GM18909 (cell line): ENCODE results near the gene IGFBPL1.

Experiments used
- ATAC-seq: cut with Tn5 transposase; IDR thresholded peaks from one replicate; pipeline ENCODE4 v1.9.1; 2021; ENCODE audit warnings: mild to moderate bottlenecking; ENCODE audit not compliant: unreplicated experiment, poor library complexity

The IGFBPL1 gene

DNA sequence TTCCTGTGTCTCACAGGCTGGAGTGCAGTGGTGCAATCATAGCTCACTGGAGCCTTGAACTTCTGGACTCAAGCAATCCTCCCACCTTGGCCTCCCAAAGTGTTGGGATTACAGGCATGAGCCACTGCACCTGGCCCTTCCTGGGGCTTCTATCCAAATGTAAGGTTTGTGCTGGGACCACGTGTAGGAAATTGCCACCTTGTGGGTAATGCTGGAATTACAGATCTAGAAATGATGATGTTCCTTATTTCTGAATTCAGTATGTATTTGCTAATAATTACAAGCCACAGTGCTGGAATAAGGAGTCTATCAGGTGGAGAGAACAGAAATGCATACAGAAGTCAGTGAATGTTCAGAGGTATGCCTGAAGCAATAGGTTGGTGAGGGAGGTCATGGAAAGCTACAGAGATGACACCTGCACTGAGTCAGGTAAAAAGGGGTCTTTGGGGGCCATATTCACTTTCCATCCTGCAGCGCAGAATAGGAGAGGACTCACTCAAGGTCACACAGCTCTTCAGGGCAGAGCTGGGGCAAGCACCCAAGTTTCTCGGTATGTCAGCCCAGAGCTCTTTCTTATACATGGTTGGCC is 8.8 kb upstream of the IGFBPL1 start:
- no peak for ATAC-seq

DNA sequence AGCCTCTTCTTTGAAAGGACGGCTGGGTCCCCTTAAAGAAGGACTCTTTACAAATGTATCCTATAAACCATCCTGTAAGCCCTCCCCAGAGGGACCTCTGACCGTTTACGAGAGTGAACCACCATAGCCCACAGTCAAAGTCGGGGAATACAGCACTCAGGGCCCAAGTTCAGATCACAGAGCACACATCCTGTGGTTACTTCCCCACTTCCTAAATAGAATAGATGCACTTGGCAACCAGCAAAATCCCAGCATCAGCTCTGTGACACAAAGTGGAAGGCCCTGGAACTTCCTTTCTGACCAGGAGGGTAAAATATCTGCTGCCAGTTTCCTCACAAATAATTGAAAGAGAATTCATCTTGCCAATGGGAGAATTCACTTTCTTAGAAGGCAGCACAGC is 6.9 kb upstream of the IGFBPL1 start:
- ATAC-seq = no peak

DNA sequence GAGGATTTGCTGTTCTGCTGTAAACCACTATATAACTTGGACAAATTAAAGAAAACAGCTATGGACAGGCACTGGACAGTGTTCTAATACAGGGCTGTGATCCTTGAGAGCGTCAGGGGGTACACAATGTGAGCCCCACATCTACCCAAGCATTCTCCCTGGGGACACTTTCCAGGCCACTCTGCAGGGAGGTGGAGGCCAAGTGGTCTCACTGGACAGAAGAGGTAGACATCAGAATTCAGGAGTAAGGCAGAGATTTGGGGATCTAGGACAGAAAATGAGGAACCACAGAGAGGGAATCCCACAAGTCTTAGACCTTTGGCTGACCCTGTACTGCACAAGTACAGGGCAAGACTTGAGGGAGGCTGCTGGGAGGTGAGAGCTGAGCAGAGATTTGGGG is 3.8 kb upstream of the IGFBPL1 start:
- no peak for ATAC-seq

DNA sequence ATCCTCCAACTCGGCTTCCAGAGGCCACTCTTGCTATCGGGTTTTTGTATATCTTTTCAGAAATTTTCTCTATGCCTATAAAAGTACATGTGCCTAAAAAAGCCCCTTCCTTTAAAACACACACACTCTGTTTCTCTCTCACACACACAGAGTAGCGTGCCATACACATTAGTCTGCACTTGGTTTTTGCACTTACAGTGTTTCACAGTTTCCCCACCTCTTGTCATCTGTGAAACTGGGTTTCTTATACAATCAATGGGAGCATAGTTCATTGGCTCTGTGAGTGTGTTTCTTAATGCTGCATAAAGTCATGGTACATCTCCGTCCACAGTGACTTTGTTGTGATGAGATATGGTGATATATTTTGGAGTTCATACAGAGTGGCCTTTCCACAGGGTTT is 664 bp upstream of the IGFBPL1 start:
- no peak for ATAC-seq

DNA sequence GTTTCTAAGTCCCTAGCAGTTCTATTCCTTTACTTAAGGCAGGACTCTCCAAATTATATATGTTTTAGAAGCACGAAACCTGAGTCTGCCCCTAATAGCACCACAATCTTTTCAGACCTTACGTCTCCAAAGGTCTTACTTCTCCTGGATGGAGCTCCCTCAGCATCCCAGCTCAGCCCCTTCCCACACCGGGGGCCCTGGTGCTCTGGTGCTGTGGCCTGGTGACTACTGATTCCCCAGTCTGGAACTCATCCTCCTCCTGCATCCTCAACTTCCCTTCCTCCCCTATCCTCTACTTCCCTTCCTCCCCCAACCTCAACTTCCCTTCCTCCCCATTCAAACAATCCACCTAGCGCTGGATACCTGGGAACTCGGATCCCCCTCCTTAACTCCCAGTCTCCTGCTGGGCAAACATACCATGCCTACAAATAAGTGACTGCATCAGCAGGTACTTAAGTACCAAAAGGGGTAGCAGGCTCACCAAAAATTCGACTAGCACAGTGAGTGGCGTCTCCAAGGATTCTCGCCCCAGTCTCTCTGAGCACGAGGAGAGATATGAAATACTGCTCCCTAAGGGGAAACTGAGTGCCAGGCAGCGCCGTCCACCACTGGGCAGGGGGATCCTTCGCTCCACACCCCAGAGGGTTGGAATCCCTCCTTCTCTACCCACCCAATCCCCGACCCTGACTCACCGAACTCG is 831 bp downstream of the IGFBPL1 start:
- no peak for ATAC-seq

DNA sequence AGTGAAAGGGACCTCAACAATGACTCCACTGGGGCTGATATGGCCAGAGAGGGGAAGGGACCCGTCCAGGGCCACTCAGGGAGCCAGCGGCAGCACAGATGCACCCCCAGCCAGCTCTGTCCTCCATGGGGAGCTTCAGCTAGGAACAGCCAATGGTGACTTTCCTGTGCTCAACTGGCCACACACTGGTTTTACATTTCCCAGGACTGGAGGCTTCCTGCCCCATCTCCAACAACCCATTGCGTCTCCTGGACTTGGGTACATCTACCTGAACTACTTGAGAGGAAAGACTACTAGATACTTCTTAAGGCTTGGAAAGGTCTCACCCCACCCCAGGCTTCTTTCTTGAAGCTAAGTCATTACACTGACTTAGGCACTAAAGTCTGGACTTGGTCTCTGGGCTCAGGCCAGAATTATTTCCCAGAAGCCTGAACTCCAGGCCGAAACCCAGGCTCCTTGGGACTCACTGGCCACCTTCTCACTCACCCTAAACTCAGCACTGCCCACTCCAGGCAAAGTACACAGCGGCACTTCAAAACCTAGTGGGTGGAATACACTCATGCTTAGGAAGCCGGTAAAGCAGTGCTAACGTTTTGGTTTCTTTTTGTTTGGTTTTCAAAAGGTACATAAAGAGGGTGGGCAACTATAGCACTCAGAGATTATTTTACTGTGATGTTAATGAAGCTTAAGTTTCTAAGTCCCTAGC is 1.5 kb downstream of the IGFBPL1 start:
- no peak for ATAC-seq

DNA sequence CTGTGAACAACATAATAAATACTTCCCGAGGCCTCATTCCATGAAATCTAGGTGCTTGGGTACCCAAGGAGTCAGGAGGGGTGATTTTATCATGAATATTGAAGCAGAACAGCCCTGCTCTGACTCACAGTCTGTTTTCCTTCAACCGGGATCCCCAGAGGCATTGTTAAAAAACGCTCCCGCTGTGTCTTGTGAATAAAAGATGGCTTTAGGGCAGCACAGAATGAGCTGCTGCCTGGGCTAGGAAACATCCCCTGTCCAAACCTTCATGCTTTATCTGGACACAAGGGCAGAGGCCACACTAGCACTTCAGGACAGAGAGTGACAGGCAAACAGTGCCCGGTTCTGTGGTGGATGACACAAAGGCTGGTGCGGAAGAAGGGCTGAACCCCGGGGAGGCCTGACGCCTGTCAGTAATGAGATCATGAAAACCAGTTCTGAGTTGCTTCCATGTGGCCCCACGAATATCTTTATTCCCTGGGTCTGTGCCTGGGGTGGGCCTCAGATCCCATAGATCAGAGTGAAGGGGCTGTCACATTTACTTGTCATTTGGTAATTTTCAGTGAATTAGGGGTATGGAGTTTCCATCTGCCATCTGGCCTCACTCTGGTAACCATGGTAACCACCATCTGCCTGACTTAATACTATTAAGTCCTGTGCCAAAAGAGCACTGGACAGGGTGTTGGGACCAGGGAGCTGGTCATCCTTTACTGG is 2.6 kb downstream of the IGFBPL1 start:
- no peak for ATAC-seq

DNA sequence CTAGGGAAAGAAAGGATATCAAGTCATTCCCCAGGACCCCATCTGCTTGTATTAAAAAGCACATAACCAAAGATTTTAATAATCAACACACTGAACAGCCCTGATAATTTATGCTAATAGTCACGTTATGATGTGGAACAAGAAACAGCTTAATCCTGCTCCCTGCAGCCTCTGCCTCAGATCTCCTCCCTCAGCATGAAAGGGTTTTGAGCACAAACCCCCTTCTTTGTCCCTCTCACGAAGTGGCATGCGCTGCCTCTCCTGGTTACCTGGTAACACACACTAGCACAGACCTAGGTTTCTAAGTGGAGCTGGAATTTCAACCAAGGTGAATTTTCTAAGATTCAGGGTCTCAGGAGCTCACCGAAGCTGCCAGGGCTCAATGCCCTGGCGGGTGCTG is 5.1 kb downstream of the IGFBPL1 start:
- ATAC-seq = no peak

DNA sequence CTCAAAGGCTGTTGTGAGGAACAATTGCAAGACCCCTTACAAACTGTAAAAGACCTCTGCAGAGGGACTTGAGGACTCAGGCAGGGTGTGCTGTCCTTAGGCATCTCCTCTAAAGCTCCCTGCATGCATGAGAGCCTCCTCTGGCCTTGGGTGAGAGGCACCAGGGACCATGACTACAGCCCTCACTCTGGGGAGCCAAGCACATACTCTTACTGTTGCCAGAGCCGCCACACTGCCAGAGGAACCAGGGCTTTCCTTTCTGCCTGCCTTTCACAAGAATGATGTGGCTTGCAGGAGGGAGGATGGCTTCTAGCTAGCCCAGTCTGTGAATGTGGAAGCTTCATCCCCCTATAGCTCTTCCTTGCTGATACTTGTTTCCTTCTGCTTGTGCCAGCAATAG is 5.9 kb downstream of the IGFBPL1 start:
- ATAC-seq = no peak

DNA sequence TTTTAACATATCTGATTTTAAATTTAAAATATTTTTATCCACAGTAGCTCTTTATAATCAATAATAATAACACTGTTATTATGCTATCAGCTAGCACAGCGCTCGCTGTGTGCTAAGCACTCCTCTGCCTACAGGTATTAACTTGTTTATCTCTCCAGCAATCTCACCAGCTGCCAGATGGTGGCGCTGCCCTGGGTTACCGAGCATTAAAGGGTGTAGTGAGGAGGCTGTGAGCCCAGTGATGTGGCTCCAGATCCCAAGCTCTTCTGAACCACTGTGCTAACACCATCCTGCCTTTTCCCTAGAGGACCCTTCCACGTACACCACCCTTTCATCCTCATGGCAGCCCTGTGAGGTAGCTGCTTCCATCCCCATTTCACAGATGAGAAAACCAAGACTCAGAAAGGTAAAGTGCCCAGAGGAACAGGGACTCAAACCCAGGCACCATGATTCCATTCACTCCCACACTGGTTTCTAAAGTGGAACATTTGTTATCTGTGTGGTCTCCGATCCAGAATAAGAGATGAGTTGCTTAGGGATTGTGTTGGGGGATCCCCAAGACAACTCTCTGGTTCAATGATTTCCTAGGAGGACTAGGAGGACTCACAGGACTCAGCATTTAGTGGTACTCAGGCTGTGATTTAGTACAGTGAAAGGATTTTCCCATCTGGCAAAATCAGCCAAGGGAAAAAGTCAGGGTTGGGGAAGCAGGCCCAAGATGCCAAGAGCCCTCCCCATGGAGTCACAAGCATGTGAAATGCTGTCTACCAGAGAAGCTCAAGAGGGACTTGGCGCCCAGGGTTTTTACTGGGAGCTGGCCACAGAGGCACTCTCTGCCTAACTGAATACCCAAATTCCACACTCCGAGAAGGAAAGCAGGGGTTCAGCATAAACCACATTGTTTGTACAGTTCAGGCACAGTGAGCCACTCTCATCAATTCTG is 7.0 kb downstream of the IGFBPL1 start:
- peak; percentile 63 for ATAC-seq

DNA sequence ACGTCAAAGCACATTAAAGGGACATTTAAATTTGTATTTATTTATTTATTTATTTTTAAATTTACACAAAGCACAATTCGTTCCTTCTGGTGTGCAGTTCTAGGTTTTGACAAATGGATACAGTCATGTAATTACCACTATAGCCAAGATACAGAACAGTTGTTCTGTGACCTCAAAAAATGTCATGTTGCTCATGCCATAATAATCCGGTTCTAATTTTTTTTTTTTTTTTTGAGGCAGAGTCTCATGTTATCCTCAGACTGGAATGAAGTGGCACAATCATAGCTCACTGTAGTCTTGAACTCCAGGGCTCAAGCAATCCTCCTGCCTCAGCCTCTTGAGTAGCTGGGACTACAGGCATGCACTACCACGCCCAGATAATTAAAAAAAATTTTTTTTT is 7.8 kb downstream of the IGFBPL1 start:
- no peak for ATAC-seq

DNA sequence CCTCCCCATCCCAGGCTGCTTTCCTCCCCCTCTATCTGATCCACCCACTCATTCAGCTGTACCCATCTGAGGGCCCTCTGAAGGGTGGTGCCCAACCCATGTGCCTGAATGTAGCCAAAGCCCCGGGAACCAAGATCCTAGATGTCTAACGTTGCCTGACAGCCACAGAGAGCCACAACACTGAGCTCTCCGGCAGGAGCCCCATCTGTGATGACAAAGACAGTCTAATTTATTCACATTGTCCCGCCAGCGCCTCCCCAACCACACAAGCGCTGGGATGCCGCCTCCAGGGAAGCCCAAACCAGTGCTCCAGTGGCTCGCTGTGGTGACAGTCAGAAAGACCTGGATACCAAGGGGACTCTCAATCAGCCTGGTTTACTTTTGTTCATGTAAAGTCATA is 8.4 kb downstream of the IGFBPL1 start:
- no peak for ATAC-seq

DNA sequence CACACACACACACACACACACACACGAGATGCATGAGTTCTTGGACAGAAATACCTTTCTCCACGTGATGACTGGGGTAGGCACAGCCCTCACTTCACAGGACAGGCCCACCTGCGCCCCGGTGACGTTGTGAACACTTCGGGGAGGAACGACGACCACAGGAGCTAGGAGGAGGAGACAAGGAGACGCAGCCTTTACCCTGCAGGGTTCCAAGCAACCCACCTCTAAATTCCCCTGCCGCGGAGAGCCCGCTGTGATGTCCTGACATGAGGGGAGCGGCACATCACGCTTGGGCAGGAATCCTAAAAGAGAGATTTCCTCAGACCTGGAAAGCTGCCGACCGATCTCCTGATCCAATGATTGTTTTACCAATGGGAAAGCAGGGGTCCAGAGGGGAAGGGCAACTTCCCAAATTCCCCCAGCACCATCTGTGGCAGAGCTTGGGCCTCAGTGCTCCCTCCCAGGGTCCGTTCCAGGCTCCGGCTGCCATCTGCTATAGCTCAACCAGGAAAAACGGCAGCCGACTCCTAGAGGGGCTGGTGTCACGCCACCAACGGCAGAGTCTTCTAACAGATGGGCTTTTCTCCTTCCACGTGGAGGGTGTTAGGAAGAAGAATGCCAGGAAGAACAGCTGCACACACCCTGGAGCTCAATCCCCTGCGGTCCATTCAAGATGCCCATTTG is 10.1 kb downstream of the IGFBPL1 start:
- ATAC-seq = no peak

DNA sequence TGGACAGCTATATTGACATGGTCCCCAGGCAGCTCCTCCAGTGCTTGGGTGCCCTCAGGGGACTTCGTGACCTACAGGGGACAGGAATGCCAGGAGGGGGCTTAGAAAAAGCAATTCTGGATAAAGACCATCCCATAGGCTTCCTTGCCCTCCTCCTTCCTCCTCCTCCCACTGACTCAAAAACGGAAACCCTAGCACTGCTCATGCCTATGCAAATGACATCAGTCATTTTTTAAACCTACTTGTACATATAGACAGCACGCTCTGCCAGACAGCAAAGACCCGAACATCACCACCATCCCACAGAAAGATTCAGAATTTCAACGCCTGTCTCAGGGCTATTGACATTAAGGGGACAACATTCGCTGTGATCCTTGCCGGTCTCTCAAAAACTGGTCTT is 11.0 kb downstream of the IGFBPL1 start:
- ATAC-seq = no peak

DNA sequence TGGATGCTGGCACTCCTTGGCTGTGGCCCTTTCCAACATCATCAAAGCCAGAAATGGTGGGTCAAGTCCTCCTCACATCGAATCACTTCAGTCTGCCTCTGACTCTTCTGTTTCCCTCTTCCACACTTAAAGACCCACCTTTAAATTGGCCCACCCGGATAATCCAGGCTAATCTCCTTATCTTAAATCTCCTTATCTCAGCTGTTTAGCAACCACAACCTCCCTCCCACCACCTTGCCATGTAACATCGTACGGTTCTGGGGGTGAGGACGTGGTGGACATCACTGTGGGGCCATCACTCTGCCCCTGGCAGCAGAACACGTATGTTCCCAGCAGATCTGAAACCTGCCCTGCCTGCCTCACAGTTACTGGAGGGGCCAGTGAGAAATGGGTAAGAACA is 11.5 kb downstream of the IGFBPL1 start:
- ATAC-seq = no peak

DNA sequence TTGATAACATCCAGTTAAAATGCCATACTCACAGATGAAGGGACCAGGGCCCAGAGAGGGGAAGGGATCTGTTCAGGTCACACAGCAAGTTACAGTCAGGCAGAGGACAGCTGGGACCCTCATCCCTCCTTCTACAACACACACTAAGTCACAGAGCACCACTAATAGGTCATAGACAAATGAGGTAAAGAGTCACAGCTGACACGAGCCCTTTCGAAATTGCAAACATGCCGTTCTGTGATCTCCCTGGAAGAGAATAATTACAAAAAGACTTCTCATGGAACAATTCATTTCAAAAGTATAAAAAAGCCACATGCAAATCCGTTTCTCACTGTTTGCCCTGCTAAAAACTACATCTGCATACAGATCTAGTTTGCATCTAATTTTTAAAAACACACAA is 15.5 kb downstream of the IGFBPL1 start:
- ATAC-seq = no peak

DNA sequence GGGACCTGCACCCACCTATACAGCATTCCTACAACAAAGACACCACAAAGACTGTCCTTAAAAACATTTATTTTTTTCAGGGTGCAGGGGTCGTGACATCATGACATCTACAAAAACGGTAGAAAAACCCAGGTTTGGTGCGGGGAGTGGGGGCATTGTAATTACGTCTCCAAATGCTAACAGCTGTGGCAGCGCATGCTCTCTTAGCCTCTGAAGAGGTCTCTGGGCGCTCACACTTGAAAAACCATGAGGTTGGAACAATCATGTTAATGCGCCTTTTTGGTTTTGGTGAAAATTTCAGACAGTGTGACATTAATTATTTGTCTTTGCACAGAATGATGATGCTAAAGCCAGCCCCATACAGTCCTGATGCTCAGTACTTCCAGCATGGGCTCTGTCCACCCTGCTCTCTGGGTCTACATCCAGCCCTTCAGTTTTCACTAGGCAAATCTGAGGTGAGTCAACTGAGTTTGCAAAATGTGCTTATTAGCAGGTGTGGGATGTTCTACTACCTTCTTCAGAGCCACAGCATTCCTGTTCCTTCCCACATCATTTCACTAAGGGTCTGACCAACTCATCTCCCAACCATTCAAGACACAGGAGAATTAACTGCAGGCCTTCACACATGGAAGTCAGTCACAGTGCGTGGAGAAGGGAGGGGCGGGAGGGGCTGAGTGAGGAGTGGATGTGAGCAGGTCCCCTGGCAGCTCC is 17.6 kb downstream of the IGFBPL1 start:
- no peak for ATAC-seq

DNA sequence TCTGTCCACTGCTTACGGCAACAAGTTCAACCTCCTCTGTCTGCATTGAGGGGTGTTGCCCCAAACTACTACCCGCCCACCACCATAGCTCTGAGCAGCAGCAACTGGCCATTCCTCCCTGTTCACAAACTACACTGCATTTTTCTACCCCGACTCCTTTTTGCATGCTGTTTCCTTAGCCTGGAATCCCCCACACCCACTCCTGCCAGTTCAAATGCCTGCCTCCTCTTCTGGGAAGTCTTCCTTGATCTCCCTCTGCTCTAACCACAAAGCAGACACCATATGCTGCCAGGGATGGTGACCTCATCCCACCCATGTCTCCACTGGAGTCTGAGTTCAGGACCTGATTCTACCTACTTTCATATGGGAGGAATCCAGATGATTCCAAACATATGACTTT is 18.5 kb downstream of the IGFBPL1 start:
- ATAC-seq = no peak

DNA sequence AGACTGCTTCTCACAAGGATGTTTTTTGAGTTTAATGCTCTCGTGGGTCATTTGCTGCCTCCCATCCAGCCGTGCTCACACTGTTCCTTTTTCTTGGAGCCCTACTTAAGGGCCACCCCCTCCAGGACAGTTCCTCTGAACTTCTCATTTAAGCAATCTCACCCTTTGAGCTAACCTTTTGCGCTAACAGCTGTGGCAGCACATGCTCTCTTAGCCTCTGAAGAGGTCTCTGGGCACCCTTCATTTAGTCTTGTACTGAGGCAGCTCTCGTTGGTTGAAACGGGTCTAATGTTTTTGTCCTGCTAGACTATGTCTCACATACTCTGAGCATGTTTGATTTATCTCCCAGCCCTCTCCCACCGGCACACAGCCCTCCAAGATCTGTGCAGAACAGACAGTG is 19.9 kb downstream of the IGFBPL1 start:
- no peak for ATAC-seq
